ENCODE measurements around the gene PHGDH. TPM values are rescaled to one million over a fixed set of nuclear protein-coding genes. Genes with fewer than 3 reads are reported as not detected.
"Not testable (repeated sequence)": the region's sequence is repeated elsewhere in the genome, so short reads cannot be mapped to it uniquely, and the experiment has no call there.

Gene PHGDH
- total and polyA plus RNA-seq, 2 donors from 2014 or later: 71.9 to 126 TPM

GRCh38 chr1:119687434-119688079 lies 24.2 kb upstream of the PHGDH start:
- Histone ChIP-seq H3K4me3 (ENCODE audit: low read length in 3 of 3) (no peak overlapping the region), H3K27ac (ENCODE audit: low read depth in 2 of 2, low read length in 2 of 2) (no peak overlapping the region)
- FAIRE-seq: no peak

GRCh38 chr1:119688810-119689209 lies 22.9 kb upstream of the PHGDH start:
- H3K4me3 ChIP-seq (ENCODE audit: low read length in 3 of 3): no peak overlapping the region
- no peaks in the 10 kb centered on the region for H3K36me3 ChIP-seq (ENCODE audit: control insufficient read depth in 2 of 3, insufficient read depth in 3 of 3, low read length in 3 of 3)
- no peak for DNase-seq
- H3K9ac ChIP-seq (ENCODE audit: low read length in 3 of 3): no peak overlapping the region
- no peak for TF ChIP-seq CTCF (IDR thresholded peaks at IDR 0.05; ENCODE audit: borderline replicate concordance, extremely low read depth, insufficient read depth)
- H3K9me3 ChIP-seq (ENCODE audit: control insufficient read depth in 2 of 3, insufficient read depth in 1 of 3, low read length in 3 of 3): no peaks in the 10 kb centered on the region
- H3K27ac ChIP-seq (ENCODE audit: low read depth in 2 of 2, low read length in 2 of 2): no peak overlapping the region
- intact Hi-C loops (cut with DNase I): no loop called here
- no peaks in the 10 kb centered on the region for H3K4me1 ChIP-seq (ENCODE audit: control insufficient read depth in 2 of 3, insufficient read depth in 2 of 3, low read depth in 1 of 3, low read length in 3 of 3)
- H3K27me3 ChIP-seq (ENCODE audit: control insufficient read depth, insufficient read depth, low read length): no peaks in the 10 kb centered on the region
- FAIRE-seq: no peak

More at GRCh38 chr1:119687434-119688079, 24.2 kb upstream of the PHGDH start:
- no peak for DNase-seq
- no peaks in the 10 kb centered on the region for H3K36me3 ChIP-seq (ENCODE audit: control insufficient read depth in 2 of 3, insufficient read depth in 3 of 3, low read length in 3 of 3)
- intact Hi-C loops (cut with DNase I): no loop called here
- no peak for TF ChIP-seq CTCF (IDR thresholded peaks at IDR 0.05; ENCODE audit: borderline replicate concordance, extremely low read depth, insufficient read depth)
- no peaks in the 10 kb centered on the region for H3K9me3 ChIP-seq (ENCODE audit: control insufficient read depth in 2 of 3, insufficient read depth in 1 of 3, low read length in 3 of 3)
- H3K9ac ChIP-seq (ENCODE audit: low read length in 3 of 3): no peak overlapping the region
- no peaks in the 10 kb centered on the region for H3K4me1 ChIP-seq (ENCODE audit: control insufficient read depth in 2 of 3, insufficient read depth in 2 of 3, low read depth in 1 of 3, low read length in 3 of 3)
- H3K27me3 ChIP-seq (ENCODE audit: control insufficient read depth, insufficient read depth, low read length): no peaks in the 10 kb centered on the region

GRCh38 chr1:119689511-119689910 lies 22.2 kb upstream of the PHGDH start:
- no peak for TF ChIP-seq CTCF (IDR thresholded peaks at IDR 0.05; ENCODE audit: borderline replicate concordance, extremely low read depth, insufficient read depth)
- no peak overlapping the region for H3K4me3 ChIP-seq (ENCODE audit: low read length in 3 of 3)
- DNase-seq: no peak
- no peaks in the 10 kb centered on the region for H3K4me1 ChIP-seq (ENCODE audit: control insufficient read depth in 2 of 3, insufficient read depth in 2 of 3, low read depth in 1 of 3, low read length in 3 of 3)
- H3K36me3 ChIP-seq (ENCODE audit: control insufficient read depth in 2 of 3, insufficient read depth in 3 of 3, low read length in 3 of 3): no peaks in the 10 kb centered on the region
- no peaks in the 10 kb centered on the region for H3K9me3 ChIP-seq (ENCODE audit: control insufficient read depth in 2 of 3, insufficient read depth in 1 of 3, low read length in 3 of 3)
- intact Hi-C loops (cut with DNase I): no loop called here
- no peak overlapping the region for H3K9ac ChIP-seq (ENCODE audit: low read length in 3 of 3)
- H3K27ac ChIP-seq (ENCODE audit: low read depth in 2 of 2, low read length in 2 of 2): no peak overlapping the region
- no peaks in the 10 kb centered on the region for H3K27me3 ChIP-seq (ENCODE audit: control insufficient read depth, insufficient read depth, low read length)
- no peak for FAIRE-seq

- H3K9ac ChIP-seq (ENCODE audit: low read length in 3 of 3); H3K4me1 ChIP-seq (ENCODE audit: control insufficient read depth in 2 of 3, insufficient read depth in 2 of 3, low read depth in 1 of 3, low read length in 3 of 3); H3K9me3 ChIP-seq (ENCODE audit: control insufficient read depth in 2 of 3, insufficient read depth in 1 of 3, low read length in 3 of 3); H3K27ac ChIP-seq (ENCODE audit: low read depth in 2 of 2, low read length in 2 of 2); H3K36me3 ChIP-seq (ENCODE audit: control insufficient read depth in 2 of 3, insufficient read depth in 3 of 3, low read length in 3 of 3); intact Hi-C loops (cut with DNase I); H3K27me3 ChIP-seq (ENCODE audit: control insufficient read depth, insufficient read depth, low read length); FAIRE-seq; DNase-seq; H3K4me3 ChIP-seq (ENCODE audit: low read length in 3 of 3): not testable (repeated sequence)
These were observed 14.9 kb upstream of the PHGDH start for GRCh38 chr1:119696863-119697262.

All from kidney (tissue), 14 donors.